ENCODE data around the gene HS6ST2. TPM values are rescaled to one million over a fixed set of nuclear protein-coding genes. Genes with fewer than 3 reads are reported as not detected.
"Not testable (repeated sequence)": the region's sequence is repeated elsewhere in the genome, so short reads cannot be mapped to it uniquely, and the experiment has no call there.

HS6ST2 gene
- total RNA-seq, 2 donors from 2014 or later = 0.12 to 0.19 TPM

- no peaks in the 10 kb centered on the region for H3K36me3 Mint-ChIP-seq (ENCODE audit: insufficient read depth in 2 of 2)
Observed at GRCh38 chrX:132916349-132916748, 42.1 kb downstream of the HS6ST2 start.

GRCh38 chrX:132909643-132910042 is 48.8 kb downstream of the HS6ST2 start:
- ATAC-seq (replicated peaks in 1 of 2) (no peak), DNase-seq (no peak)
- H3K27me3 Mint-ChIP-seq (ENCODE audit: low read depth) = peaks cover 60% of the 10 kb centered on the region
- H3K9me3 Mint-ChIP-seq = no peaks in the 10 kb centered on the region
- no peaks in the 10 kb centered on the region for H3K36me3 Mint-ChIP-seq (ENCODE audit: insufficient read depth in 2 of 2)
- H3K27ac Mint-ChIP-seq = no peak overlapping the region
- H3K4me3 Mint-ChIP-seq = no peak overlapping the region
- H3K4me1 Mint-ChIP-seq (ENCODE audit: low read depth) = no peaks in the 10 kb centered on the region

More at GRCh38 chrX:132916349-132916748, 42.1 kb downstream of the HS6ST2 start:
- Mint-ChIP-seq H3K27me3 (ENCODE audit: low read depth) (peaks cover 34% of the 10 kb centered on the region), H3K4me1 (ENCODE audit: low read depth) (no peaks in the 10 kb centered on the region), H3K9me3 (no peaks in the 10 kb centered on the region), H3K27ac (no peak overlapping the region), H3K4me3 (no peak overlapping the region)
- DNase-seq (no peak), ATAC-seq (replicated peaks in 1 of 2) (no peak)

GRCh38 chrX:132908891-132909290 is 49.5 kb downstream of the HS6ST2 start:
- Mint-ChIP-seq H3K36me3 (ENCODE audit: insufficient read depth in 2 of 2) (no peaks in the 10 kb centered on the region), H3K27me3 (ENCODE audit: low read depth) (peaks cover 57% of the 10 kb centered on the region), H3K4me3 (no peak overlapping the region), H3K27ac (no peak overlapping the region), H3K9me3 (no peaks in the 10 kb centered on the region), H3K4me1 (ENCODE audit: low read depth) (no peaks in the 10 kb centered on the region)
- no peak for DNase-seq
- no peak for ATAC-seq (replicated peaks in 1 of 2)

GRCh38 chrX:132900633-132901293 is 57.7 kb downstream of the HS6ST2 start:
- Mint-ChIP-seq H3K27me3 (ENCODE audit: low read depth) (peaks cover 21% of the 10 kb centered on the region), H3K9me3 (peaks cover 1 to 2% of the 10 kb centered on the region in 2 donors), H3K27ac (no peak overlapping the region), H3K4me1 (ENCODE audit: low read depth) (no peaks in the 10 kb centered on the region), H3K4me3 (no peak overlapping the region), H3K36me3 (ENCODE audit: insufficient read depth in 2 of 2) (no peaks in the 10 kb centered on the region)
- DNase-seq = no peak
- no peak for ATAC-seq (replicated peaks in 1 of 2)

GRCh38 chrX:132887569-132887968 is 70.9 kb downstream of the HS6ST2 start:
- DNase-seq (no peak), ATAC-seq (replicated peaks in 1 of 2) (no peak)
- no peaks in the 10 kb centered on the region for H3K4me1 Mint-ChIP-seq (ENCODE audit: low read depth)
- H3K36me3 Mint-ChIP-seq (ENCODE audit: insufficient read depth in 2 of 2) = no peaks in the 10 kb centered on the region
- peaks cover 53% of the 10 kb centered on the region for H3K27me3 Mint-ChIP-seq (ENCODE audit: low read depth)
- no peaks in the 10 kb centered on the region for H3K9me3 Mint-ChIP-seq
- no peak overlapping the region for H3K27ac Mint-ChIP-seq
- no peak overlapping the region for H3K4me3 Mint-ChIP-seq

GRCh38 chrX:132883358-132883915 is 75.0 kb downstream of the HS6ST2 start:
- Mint-ChIP-seq H3K27me3 (ENCODE audit: low read depth) (peaks cover 39% of the 10 kb centered on the region), H3K9me3 (no peaks in the 10 kb centered on the region), H3K27ac (no peak overlapping the region), H3K4me1 (ENCODE audit: low read depth) (no peaks in the 10 kb centered on the region), H3K36me3 (ENCODE audit: insufficient read depth in 2 of 2) (no peaks in the 10 kb centered on the region), H3K4me3 (no peak overlapping the region)
- DNase-seq (no peak), ATAC-seq (replicated peaks in 1 of 2) (no peak)

GRCh38 chrX:132880753-132881152 is 77.7 kb downstream of the HS6ST2 start:
- DNase-seq; H3K9me3 Mint-ChIP-seq; H3K36me3 Mint-ChIP-seq (ENCODE audit: insufficient read depth in 2 of 2); H3K4me3 Mint-ChIP-seq; H3K27ac Mint-ChIP-seq; H3K4me1 Mint-ChIP-seq (ENCODE audit: low read depth); ATAC-seq (replicated peaks in 1 of 2): not testable (repeated sequence)
- H3K27me3 Mint-ChIP-seq (ENCODE audit: low read depth) = peaks cover 34% of the 10 kb centered on the region

GRCh38 chrX:132877954-132878536 is 80.4 kb downstream of the HS6ST2 start:
- Mint-ChIP-seq H3K36me3 (ENCODE audit: insufficient read depth in 2 of 2) (no peaks in the 10 kb centered on the region), H3K9me3 (no peaks in the 10 kb centered on the region), H3K4me1 (ENCODE audit: low read depth) (no peaks in the 10 kb centered on the region), H3K4me3 (no peak overlapping the region), H3K27ac (no peak overlapping the region), H3K27me3 (ENCODE audit: low read depth) (peaks cover 49% of the 10 kb centered on the region)
- ATAC-seq (replicated peaks in 1 of 2) = no peak
- no peak for DNase-seq

GRCh38 chrX:132876523-132877338 is 81.7 kb downstream of the HS6ST2 start:
- no peaks in the 10 kb centered on the region for H3K4me1 Mint-ChIP-seq (ENCODE audit: low read depth)
- no peak for DNase-seq

GRCh38 chrX:132875650-132876522 is 82.5 kb downstream of the HS6ST2 start:
- H3K27ac Mint-ChIP-seq = no peak overlapping the region
- DNase-seq (no peak), ATAC-seq (replicated peaks in 1 of 2) (no peak)

More at GRCh38 chrX:132876523-132877338, 81.7 kb downstream of the HS6ST2 start:
- Mint-ChIP-seq H3K36me3 (ENCODE audit: insufficient read depth in 2 of 2) (no peaks in the 10 kb centered on the region), H3K27me3 (ENCODE audit: low read depth) (peaks cover 60% of the 10 kb centered on the region), H3K4me3 (no peak overlapping the region), H3K9me3 (no peaks in the 10 kb centered on the region), H3K27ac (no peak overlapping the region)
- ATAC-seq (replicated peaks in 1 of 2) = no peak

GRCh38 chrX:132862562-132862961 is 95.9 kb downstream of the HS6ST2 start:
- peaks cover 30% of the 10 kb centered on the region for H3K27me3 Mint-ChIP-seq (ENCODE audit: low read depth)
- peaks cover 0 to 2% of the 10 kb centered on the region in 2 donors for H3K9me3 Mint-ChIP-seq
- DNase-seq = no peak
- ATAC-seq (replicated peaks in 1 of 2) = no peak
- H3K36me3 Mint-ChIP-seq (ENCODE audit: insufficient read depth in 2 of 2) = peaks cover 1 to 5% of the 10 kb centered on the region in 2 donors
- H3K4me3 Mint-ChIP-seq = no peak overlapping the region
- H3K27ac Mint-ChIP-seq = no peak overlapping the region
- peaks cover 4% of the 10 kb centered on the region for H3K4me1 Mint-ChIP-seq (ENCODE audit: low read depth)

More at GRCh38 chrX:132875650-132876522, 82.5 kb downstream of the HS6ST2 start:
- Mint-ChIP-seq H3K4me1 (ENCODE audit: low read depth) (no peaks in the 10 kb centered on the region), H3K4me3 (no peak overlapping the region), H3K27me3 (ENCODE audit: low read depth) (peaks cover 62% of the 10 kb centered on the region), H3K36me3 (ENCODE audit: insufficient read depth in 2 of 2) (no peaks in the 10 kb centered on the region), H3K9me3 (no peaks in the 10 kb centered on the region)

- ATAC-seq (replicated peaks in 1 of 2) (no peak), DNase-seq (no peak)
- Mint-ChIP-seq H3K4me1 (ENCODE audit: low read depth) (peaks cover 4% of the 10 kb centered on the region), H3K9me3 (peaks cover 0 to 2% of the 10 kb centered on the region in 2 donors), H3K36me3 (ENCODE audit: insufficient read depth in 2 of 2) (peaks cover 1 to 5% of the 10 kb centered on the region in 2 donors), H3K27me3 (ENCODE audit: low read depth) (peaks cover 30% of the 10 kb centered on the region), H3K4me3 (no peak overlapping the region), H3K27ac (no peak overlapping the region)
Observed at GRCh38 chrX:132861076-132861475, 97.4 kb downstream of the HS6ST2 start.
